GM12801 (cell line): Measurements from ENCODE around the gene PTCH1.

Experiments
- CTCF ChIP-seq: IDR thresholded peaks from one replicate; pipeline ENCODE4 v1.5.1; 2011; ENCODE audit warnings: control low read depth; ENCODE audit not compliant: insufficient read length; ENCODE audit errors: extremely low read depth

The PTCH1 gene

GRCh38 chr9:95433096-95433819 is 83.5 kb downstream of the PTCH1 start:
- no peak for TF ChIP-seq CTCF

GRCh38 chr9:95431286-95431685 is 85.5 kb downstream of the PTCH1 start:
- TF ChIP-seq CTCF, result no peak

- TF ChIP-seq CTCF, result no peak
These were observed 86.7 kb downstream of the PTCH1 start for GRCh38 chr9:95429948-95430620.

GRCh38 chr9:95429096-95429495 is 87.7 kb downstream of the PTCH1 start:
- no peak for TF ChIP-seq CTCF

GRCh38 chr9:95425910-95426551 is 90.7 kb downstream of the PTCH1 start:
- TF ChIP-seq CTCF, result no peak

GRCh38 chr9:95422650-95423049 is 94.1 kb downstream of the PTCH1 start:
- TF ChIP-seq CTCF, result no peak

- TF ChIP-seq CTCF, result no peak
These were observed 96.3 kb downstream of the PTCH1 start for GRCh38 chr9:95420518-95420917.
